ENCODE results near the gene CLDN11.

DNA sequence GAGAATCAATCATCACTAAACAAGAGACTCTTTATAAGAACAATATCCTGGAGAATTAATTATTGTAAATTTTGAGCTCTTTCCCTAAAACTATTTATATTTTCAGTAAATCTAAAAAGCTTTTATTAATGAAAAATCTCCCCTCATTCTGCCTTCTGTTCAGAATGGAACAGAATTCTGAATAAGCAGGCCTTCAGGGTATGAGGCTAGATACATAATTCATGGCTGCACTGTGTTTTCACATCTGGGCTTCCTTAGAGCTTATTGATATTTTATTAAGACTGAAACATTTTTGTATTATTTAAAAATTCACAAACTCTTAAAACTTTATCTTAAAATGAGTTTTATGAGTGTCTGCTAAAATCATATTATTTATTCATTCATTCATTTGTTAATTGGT, 24.8 kb downstream of the CLDN11 start:
- TF ChIP-seq, protein P1, sequence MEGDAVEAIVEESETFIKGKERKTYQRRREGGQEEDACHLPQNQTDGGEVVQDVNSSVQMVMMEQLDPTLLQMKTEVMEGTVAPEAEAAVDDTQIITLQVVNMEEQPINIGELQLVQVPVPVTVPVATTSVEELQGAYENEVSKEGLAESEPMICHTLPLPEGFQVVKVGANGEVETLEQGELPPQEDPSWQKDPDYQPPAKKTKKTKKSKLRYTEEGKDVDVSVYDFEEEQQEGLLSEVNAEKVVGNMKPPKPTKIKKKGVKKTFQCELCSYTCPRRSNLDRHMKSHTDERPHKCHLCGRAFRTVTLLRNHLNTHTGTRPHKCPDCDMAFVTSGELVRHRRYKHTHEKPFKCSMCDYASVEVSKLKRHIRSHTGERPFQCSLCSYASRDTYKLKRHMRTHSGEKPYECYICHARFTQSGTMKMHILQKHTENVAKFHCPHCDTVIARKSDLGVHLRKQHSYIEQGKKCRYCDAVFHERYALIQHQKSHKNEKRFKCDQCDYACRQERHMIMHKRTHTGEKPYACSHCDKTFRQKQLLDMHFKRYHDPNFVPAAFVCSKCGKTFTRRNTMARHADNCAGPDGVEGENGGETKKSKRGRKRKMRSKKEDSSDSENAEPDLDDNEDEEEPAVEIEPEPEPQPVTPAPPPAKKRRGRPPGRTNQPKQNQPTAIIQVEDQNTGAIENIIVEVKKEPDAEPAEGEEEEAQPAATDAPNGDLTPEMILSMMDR (IDR thresholded peaks at IDR 0.05) = no peak
- TF ChIP-seq POLR2A (IDR thresholded peaks at IDR 0.05) = no peak

Measured in prostate gland (tissue), 2 donors.